ENCODE measurements around the gene DGCR2. TPM values are rescaled to one million over a fixed set of nuclear protein-coding genes. Genes with fewer than 3 reads are reported as not detected.

Gene DGCR2
- total and polyA plus RNA-seq, 2 of the 4 experiments (the other 2 are of a cell fraction), result 17.2 to 35.4 TPM

- Histone ChIP-seq H3K9ac (ENCODE audit: low read depth, low read length) (no peak overlapping the region), H2BK5ac (ENCODE audit: low read depth, low read length, poor library complexity, severe bottlenecking) (no peak overlapping the region), H2AK9ac (replicated peaks; ENCODE audit: low read depth, low read length, poor library complexity) (no peak overlapping the region), H3K56ac (ENCODE audit: extremely low read depth, insufficient read depth, low read length) (no peak overlapping the region), H3K9me1 (ENCODE audit: insufficient read depth, low read length) (peaks cover 7% of the 10 kb centered on the region; the same call in 1 of the 2 replicates), H2BK20ac (ENCODE audit: low read depth, low read length) (no peak overlapping the region), H2BK120ac (ENCODE audit: low read depth, low read length) (no peak overlapping the region), H3K27me3 (ENCODE audit: control insufficient read depth, insufficient read depth, low read length) (no peaks in the 10 kb centered on the region), H3K9me3 (ENCODE audit: control insufficient read depth, insufficient read depth, low read length) (no peaks in the 10 kb centered on the region), H4K5ac (ENCODE audit: low read depth, low read length) (no peak overlapping the region), H3K27ac (ENCODE audit: insufficient read depth, low read length) (no peak overlapping the region), H3K14ac (replicated peaks; ENCODE audit: low read depth, low read length) (no peak overlapping the region), H3K18ac (ENCODE audit: low read depth, low read length) (no peak overlapping the region), H3K4ac (ENCODE audit: low read depth, low read length) (no peak overlapping the region), H3K4me2 (ENCODE audit: low read depth, low read length) (no peak overlapping the region), H3K36me3 (ENCODE audit: control insufficient read depth, insufficient read depth, low read length) (peaks cover 39% of the 10 kb centered on the region), H4K8ac (ENCODE audit: low read depth in 2 of 2, low read length in 2 of 2) (no peak overlapping the region), H2BK15ac (ENCODE audit: low read depth, low read length) (no peak overlapping the region), H2AFZ (replicated peaks; ENCODE audit: low read length, poor library complexity) (no peak overlapping the region), H4K91ac (ENCODE audit: insufficient read depth, low read depth, low read length) (no peak overlapping the region), H4K20me1 (ENCODE audit: insufficient read depth, low read length) (no peaks in the 10 kb centered on the region; the same call in 1 of the 2 replicates), H3K4me3 (ENCODE audit: insufficient read depth, low read depth, low read length) (no peak overlapping the region), H3K4me1 (ENCODE audit: control insufficient read depth, insufficient read depth, low read length) (no peaks in the 10 kb centered on the region), H3K23ac (ENCODE audit: low read depth, low read length) (no peak overlapping the region), H3K79me1 (ENCODE audit: low read depth in 1 of 2, low read length in 2 of 2) (peaks cover 8% of the 10 kb centered on the region in 2 experiments; a peak in 2 of 4 replicates), H2AK5ac (ENCODE audit: low read depth, low read length) (no peak overlapping the region)
- TF ChIP-seq RCOR1 (IDR thresholded peaks at IDR 0.05; ENCODE audit: insufficient replicate concordance, low read length) (no peak), NFE2L2 (IDR thresholded peaks at IDR 0.05; ENCODE audit: low read depth, low read length) (no peak), CEBPB (IDR thresholded peaks at IDR 0.05; ENCODE audit: low read depth, low read length) (no peak), MXI1 (IDR thresholded peaks at IDR 0.05; ENCODE audit: borderline replicate concordance, low read depth, low read length) (no peak), RAD21 (IDR thresholded peaks at IDR 0.05; ENCODE audit: low read length) (no peak), MAFK (IDR thresholded peaks at IDR 0.05; ENCODE audit: low read depth, low read length) (no peak), RFX5 (IDR thresholded peaks at IDR 0.05; ENCODE audit: low read depth, low read length) (no peak), FOS (IDR thresholded peaks at IDR 0.05; ENCODE audit: low read depth, low read length) (no peak), CHD1 (IDR thresholded peaks at IDR 0.05; ENCODE audit: low read depth, low read length) (no peak), SMC3 (IDR thresholded peaks at IDR 0.05; ENCODE audit: low read depth, low read length) (no peak), ELK1 (IDR thresholded peaks at IDR 0.05; ENCODE audit: borderline replicate concordance, low read depth, low read length) (no peak), POLR2A (IDR thresholded peaks at IDR 0.05; ENCODE audit: low read depth, low read length) (no peak), USF2 (IDR thresholded peaks at IDR 0.05; ENCODE audit: low read depth, low read length) (no peak), MAZ (IDR thresholded peaks at IDR 0.05; ENCODE audit: borderline replicate concordance, low read depth, low read length) (no peak), BHLHE40 (IDR thresholded peaks at IDR 0.05; ENCODE audit: low read depth, low read length) (no peak)
- TF ChIP-seq, protein P1, sequence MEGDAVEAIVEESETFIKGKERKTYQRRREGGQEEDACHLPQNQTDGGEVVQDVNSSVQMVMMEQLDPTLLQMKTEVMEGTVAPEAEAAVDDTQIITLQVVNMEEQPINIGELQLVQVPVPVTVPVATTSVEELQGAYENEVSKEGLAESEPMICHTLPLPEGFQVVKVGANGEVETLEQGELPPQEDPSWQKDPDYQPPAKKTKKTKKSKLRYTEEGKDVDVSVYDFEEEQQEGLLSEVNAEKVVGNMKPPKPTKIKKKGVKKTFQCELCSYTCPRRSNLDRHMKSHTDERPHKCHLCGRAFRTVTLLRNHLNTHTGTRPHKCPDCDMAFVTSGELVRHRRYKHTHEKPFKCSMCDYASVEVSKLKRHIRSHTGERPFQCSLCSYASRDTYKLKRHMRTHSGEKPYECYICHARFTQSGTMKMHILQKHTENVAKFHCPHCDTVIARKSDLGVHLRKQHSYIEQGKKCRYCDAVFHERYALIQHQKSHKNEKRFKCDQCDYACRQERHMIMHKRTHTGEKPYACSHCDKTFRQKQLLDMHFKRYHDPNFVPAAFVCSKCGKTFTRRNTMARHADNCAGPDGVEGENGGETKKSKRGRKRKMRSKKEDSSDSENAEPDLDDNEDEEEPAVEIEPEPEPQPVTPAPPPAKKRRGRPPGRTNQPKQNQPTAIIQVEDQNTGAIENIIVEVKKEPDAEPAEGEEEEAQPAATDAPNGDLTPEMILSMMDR (conservative IDR thresholded peaks at IDR 0.05; ENCODE audit: low read depth, low read length), result no peak
- CTCF ChIA-PET, result no interaction called here
- DNase-seq (no peak), ATAC-seq (ENCODE audit: low read depth) (no peak)
- 92% methylated on average over 2 of the region's 10 CpGs; no CpG with 5 or more reads in 1 of the 2 experiments for WGBS, 2 experiments (ENCODE audit: extremely low coverage in 2 of 2, insufficient read length in 1 of 2)
- dilution Hi-C loops (cut with HindIII; ENCODE audit: low sequenced_read_pairs, unreplicated experiment), result no loop called here
- in situ Hi-C loops (cut with MboI; ENCODE audit: low sequenced_read_pairs), result no loop called here
- POLR2A ChIA-PET (ENCODE audit: unreplicated experiment), result no interaction called here
- BruUV-seq (replicated peaks), result no TSS peak
- intact Hi-C loops (cut with micrococcal nuclease), result no loop called here
These were observed 70.7 kb downstream of the DGCR2 start for GRCh38 chr22:19051381-19052072.

Measured in IMR-90 (cell line).